HG03064 (cell line): ENCODE data around the gene TRAP1.
"Not testable (repeated sequence)": the region's sequence is repeated elsewhere in the genome, so short reads cannot be mapped to it uniquely, and the experiment has no call there.

Experiments used
- ATAC-seq: cut with Tn5 transposase; IDR thresholded peaks from one replicate; pipeline ENCODE4 v1.9.1; 2021; ENCODE audit warnings: low read depth; ENCODE audit not compliant: unreplicated experiment

Gene TRAP1

GRCh38 chr16:3618769-3619141 is 98.6 kb downstream of the TRAP1 start:
- no peak for ATAC-seq

GRCh38 chr16:3612510-3613466 is 104.5 kb downstream of the TRAP1 start:
- ATAC-seq, result no peak

- peak; percentile 81 for ATAC-seq
These were observed 106.0 kb downstream of the TRAP1 start, which contains the start of gene SLX4 for GRCh38 chr16:3611146-3611975. SLX4 (minus strand) TSS chr16:3611606; CDS start chr16:3608964, 2,642 bp downstream.

- no peak for ATAC-seq
These were observed 106.6 kb downstream of the TRAP1 start for GRCh38 chr16:3610698-3611145.

GRCh38 chr16:3609895-3610697 is 107.2 kb downstream of the TRAP1 start:
- no peak for ATAC-seq

GRCh38 chr16:3608976-3609375 is 108.3 kb downstream of the TRAP1 start:
- not testable (repeated sequence) for ATAC-seq

GRCh38 chr16:3608069-3608468 is 109.3 kb downstream of the TRAP1 start:
- ATAC-seq, result no peak
